Chondrocyte (in vitro differentiated cells): ENCODE results near the gene RMND5A. TPM values are rescaled to one million over a fixed set of nuclear protein-coding genes. Genes with fewer than 3 reads are reported as not detected.

ENCODE experiments used
- DNase-seq: peaks from one replicate; pipeline ENCODE4 v3.0.0; 2021; ENCODE audit warnings: mixed read lengths, low spot score
- H3K27ac Mint-ChIP-seq: one replicate; pipeline ENCODE4 v1.8.0; 2021; ENCODE audit warnings: mild to moderate bottlenecking, moderate library complexity, mixed read lengths; ENCODE audit not compliant: unreplicated experiment
- H3K27me3 Mint-ChIP-seq: 2 replicates; pipeline ENCODE4 v1.8.0; 2021; ENCODE audit warnings: low read depth, mixed read lengths
- H3K36me3 Mint-ChIP-seq: 2 replicates; pipeline ENCODE4 v1.8.0; 2021; ENCODE audit warnings: low read depth, mixed read lengths
- H3K4me1 Mint-ChIP-seq: 2 replicates; pipeline ENCODE4 v1.8.0; 2021; ENCODE audit warnings: low read depth, mild to moderate bottlenecking, mixed read lengths
- H3K4me3 Mint-ChIP-seq: one replicate; pipeline ENCODE4 v1.8.0; 2021; ENCODE audit warnings: mild to moderate bottlenecking, moderate library complexity, mixed read lengths; ENCODE audit not compliant: unreplicated experiment
- H3K9me3 Mint-ChIP-seq: 2 replicates; pipeline ENCODE4 v1.8.0; 2021; ENCODE audit warnings: low read depth, mixed read lengths
- total RNA-seq: library from RNA; stranded (reverse); gene quantifications from 3 replicates; pipeline ENCODE4 v1.2.1, GENCODE V29; 2021
- TF ChIP-seq, protein P1 (sequence below): fragments of 200-600 bp; sonication (generic); IDR thresholded peaks from 2 replicates; pipeline ENCODE4 v1.5.0; 2021; ENCODE audit warnings: antibody characterized with exemption, mild to moderate bottlenecking, moderate library complexity

Gene RMND5A
- total RNA-seq, 1 donor from 2014 or later, result 24.0 TPM

DNA sequence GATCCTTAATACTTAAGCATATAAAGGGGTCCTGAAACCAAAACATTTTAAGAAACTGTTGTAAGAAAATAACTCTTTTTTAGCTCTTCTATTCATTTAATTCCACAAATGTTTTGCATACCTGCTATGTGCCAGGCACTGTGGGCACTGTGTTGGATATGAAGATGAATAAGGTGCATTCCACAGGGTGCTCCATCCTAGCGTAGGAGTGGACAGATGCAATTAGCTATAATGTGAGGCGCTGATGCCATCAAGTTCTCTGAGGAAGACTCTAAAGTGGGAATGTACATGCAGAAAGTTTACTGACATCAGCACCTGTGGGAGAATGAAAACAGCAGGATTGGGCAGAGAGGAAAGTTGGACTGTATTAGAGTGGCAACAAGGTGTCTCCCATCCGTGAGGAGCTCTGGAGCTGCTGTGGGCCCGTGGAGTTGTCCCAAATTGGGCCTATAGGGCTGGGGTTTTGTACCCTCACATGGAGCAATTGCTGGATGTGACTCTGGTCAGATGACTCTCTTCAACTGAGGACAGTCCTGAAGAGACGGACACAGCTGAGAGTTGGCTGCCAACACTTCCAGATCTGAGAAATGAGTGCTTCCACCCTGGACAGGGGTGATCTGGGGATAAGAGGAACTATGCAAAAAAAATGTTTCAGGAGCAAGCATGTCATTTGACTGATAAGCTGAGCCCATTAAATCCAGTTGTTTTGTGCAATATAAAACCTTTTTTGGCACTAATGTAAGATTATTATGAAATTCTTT is 48.3 kb downstream of the RMND5A start:
- TF ChIP-seq, protein P1, sequence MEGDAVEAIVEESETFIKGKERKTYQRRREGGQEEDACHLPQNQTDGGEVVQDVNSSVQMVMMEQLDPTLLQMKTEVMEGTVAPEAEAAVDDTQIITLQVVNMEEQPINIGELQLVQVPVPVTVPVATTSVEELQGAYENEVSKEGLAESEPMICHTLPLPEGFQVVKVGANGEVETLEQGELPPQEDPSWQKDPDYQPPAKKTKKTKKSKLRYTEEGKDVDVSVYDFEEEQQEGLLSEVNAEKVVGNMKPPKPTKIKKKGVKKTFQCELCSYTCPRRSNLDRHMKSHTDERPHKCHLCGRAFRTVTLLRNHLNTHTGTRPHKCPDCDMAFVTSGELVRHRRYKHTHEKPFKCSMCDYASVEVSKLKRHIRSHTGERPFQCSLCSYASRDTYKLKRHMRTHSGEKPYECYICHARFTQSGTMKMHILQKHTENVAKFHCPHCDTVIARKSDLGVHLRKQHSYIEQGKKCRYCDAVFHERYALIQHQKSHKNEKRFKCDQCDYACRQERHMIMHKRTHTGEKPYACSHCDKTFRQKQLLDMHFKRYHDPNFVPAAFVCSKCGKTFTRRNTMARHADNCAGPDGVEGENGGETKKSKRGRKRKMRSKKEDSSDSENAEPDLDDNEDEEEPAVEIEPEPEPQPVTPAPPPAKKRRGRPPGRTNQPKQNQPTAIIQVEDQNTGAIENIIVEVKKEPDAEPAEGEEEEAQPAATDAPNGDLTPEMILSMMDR, result no peak
- DNase-seq, result no peak
- Mint-ChIP-seq H3K9me3 (no peaks in the 10 kb centered on the region), H3K4me3 (no peak overlapping the region), H3K27ac (no peak overlapping the region), H3K4me1 (peaks cover 5% of the 10 kb centered on the region), H3K27me3 (no peaks in the 10 kb centered on the region), H3K36me3 (peaks cover 19% of the 10 kb centered on the region)

- H3K9me3 Mint-ChIP-seq, result no peaks in the 10 kb centered on the region
- TF ChIP-seq, protein P1, result no peak
- no peaks in the 10 kb centered on the region for H3K27me3 Mint-ChIP-seq
- no peak overlapping the region for H3K4me3 Mint-ChIP-seq
- DNase-seq, result no peak
- peaks cover 25% of the 10 kb centered on the region for H3K36me3 Mint-ChIP-seq
- no peak overlapping the region for H3K27ac Mint-ChIP-seq
- H3K4me1 Mint-ChIP-seq, result peaks cover 1% of the 10 kb centered on the region
Observed at GRCh38 chr2:86769838-86770237, 49.7 kb downstream of the RMND5A start.

- Mint-ChIP-seq H3K27ac (no peak overlapping the region), H3K4me3 (no peak overlapping the region), H3K4me1 (no peaks in the 10 kb centered on the region), H3K9me3 (no peaks in the 10 kb centered on the region), H3K36me3 (peaks cover 25% of the 10 kb centered on the region), H3K27me3 (no peaks in the 10 kb centered on the region)
- DNase-seq, result no peak
- TF ChIP-seq, protein P1, result no peak
Observed at GRCh38 chr2:86770816-86771301, 50.8 kb downstream of the RMND5A start.

DNA sequence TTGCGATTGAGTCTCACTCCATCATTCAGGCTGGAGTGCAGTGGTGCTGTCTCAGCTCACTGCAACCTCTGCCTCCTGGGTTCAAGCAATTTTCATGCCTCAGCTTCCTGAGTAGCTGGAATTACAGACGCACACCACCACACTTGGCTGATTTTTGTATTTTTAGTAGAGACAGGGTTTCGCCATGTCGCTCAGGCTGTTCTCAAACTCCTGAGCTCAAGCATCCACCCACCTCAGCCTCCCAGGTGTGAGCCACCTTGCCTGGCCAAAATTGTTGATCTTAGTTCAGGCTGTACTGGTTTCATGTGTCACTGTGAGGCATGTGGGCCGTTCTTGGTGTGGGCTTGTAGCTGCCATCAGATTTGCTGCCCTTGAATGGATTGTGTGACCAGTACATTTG is 52.5 kb downstream of the RMND5A start:
- H3K4me3 Mint-ChIP-seq, result no peak overlapping the region
- H3K9me3 Mint-ChIP-seq, result no peaks in the 10 kb centered on the region
- H3K27me3 Mint-ChIP-seq, result no peaks in the 10 kb centered on the region
- TF ChIP-seq, protein P1, result no peak
- peaks cover 24% of the 10 kb centered on the region for H3K36me3 Mint-ChIP-seq
- H3K27ac Mint-ChIP-seq, result no peak overlapping the region
- DNase-seq, result no peak
- H3K4me1 Mint-ChIP-seq, result no peaks in the 10 kb centered on the region

DNA sequence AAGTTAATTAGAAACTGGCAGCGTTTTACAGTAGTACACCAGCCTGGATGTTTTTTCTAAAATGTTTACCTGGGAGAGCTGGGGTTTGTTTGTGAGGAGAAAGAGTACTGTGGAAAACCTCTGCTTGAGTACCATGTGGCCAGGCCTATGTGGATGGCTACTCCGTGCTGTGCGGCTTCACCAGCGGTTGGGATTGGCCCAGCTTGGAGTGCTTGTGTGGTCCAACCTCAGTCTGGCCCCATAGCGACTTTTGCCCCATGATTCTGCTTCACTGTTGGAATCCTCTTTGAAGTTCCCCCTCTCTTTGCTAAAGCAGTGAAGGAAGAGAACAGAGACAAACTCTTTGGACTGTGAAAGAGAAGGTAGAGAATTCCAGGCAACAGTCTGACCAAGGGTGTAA is 54.8 kb downstream of the RMND5A start:
- Mint-ChIP-seq H3K4me3 (no peak overlapping the region), H3K36me3 (peaks cover 24% of the 10 kb centered on the region), H3K27me3 (no peaks in the 10 kb centered on the region), H3K27ac (no peak overlapping the region), H3K9me3 (no peaks in the 10 kb centered on the region), H3K4me1 (no peaks in the 10 kb centered on the region)
- TF ChIP-seq, protein P1, result no peak
- DNase-seq, result no peak
